Measurements from ENCODE around the gene POMT2.
"Not testable (repeated sequence)": the region's sequence is repeated elsewhere in the genome, so short reads cannot be mapped to it uniquely, and the experiment has no call there.

Gene POMT2

GRCh38 chr14:77320238-77320935 is at the start of gene POMT2:
TSS of gene POMT2 (minus strand) at chr14:77320883. CDS start at chr14:77320681, 202 bp downstream.
- in situ Hi-C loops (cut with MboI; ENCODE audit: low pct_unique_long_range_greater_than_20kb, low sequenced_read_pairs) = no loop called here
- DNase-seq = peak; percentile 98

- DNase-seq = peak; percentile 35
- in situ Hi-C loops (cut with MboI; ENCODE audit: low pct_unique_long_range_greater_than_20kb, low sequenced_read_pairs) = no loop called here
Measured at GRCh38 chr14:77369285-77369684, 48.6 kb upstream of the POMT2 start.

GRCh38 chr14:77364146-77364545 is 43.5 kb upstream of the POMT2 start:
- no peak for DNase-seq
- in situ Hi-C loops (cut with MboI; ENCODE audit: low pct_unique_long_range_greater_than_20kb, low sequenced_read_pairs) = no loop called here

- DNase-seq = no peak
- in situ Hi-C loops (cut with MboI; ENCODE audit: low pct_unique_long_range_greater_than_20kb, low sequenced_read_pairs) = no loop called here
Measured at GRCh38 chr14:77359626-77360025, 38.9 kb upstream of the POMT2 start.

GRCh38 chr14:77356899-77357298 is 36.2 kb upstream of the POMT2 start:
- no peak for DNase-seq
- in situ Hi-C loops (cut with MboI; ENCODE audit: low pct_unique_long_range_greater_than_20kb, low sequenced_read_pairs) = no loop called here

- DNase-seq = no peak
- in situ Hi-C loops (cut with MboI; ENCODE audit: low pct_unique_long_range_greater_than_20kb, low sequenced_read_pairs) = no loop called here
Measured at GRCh38 chr14:77355811-77356210, 35.1 kb upstream of the POMT2 start.

GRCh38 chr14:77353469-77354141 is 32.9 kb upstream of the POMT2 start:
- in situ Hi-C loops (cut with MboI; ENCODE audit: low pct_unique_long_range_greater_than_20kb, low sequenced_read_pairs) = no loop called here
- DNase-seq = no peak

- in situ Hi-C loops (cut with MboI; ENCODE audit: low pct_unique_long_range_greater_than_20kb, low sequenced_read_pairs) = no loop called here
- peak; percentile 75 for DNase-seq
Measured at GRCh38 chr14:77347751-77348150, 27.1 kb upstream of the POMT2 start.

GRCh38 chr14:77346495-77346894 is 25.8 kb upstream of the POMT2 start:
- in situ Hi-C loops (cut with MboI; ENCODE audit: low pct_unique_long_range_greater_than_20kb, low sequenced_read_pairs) = no loop called here
- no peak for DNase-seq

GRCh38 chr14:77344377-77344996 is 23.8 kb upstream of the POMT2 start:
- DNase-seq = no peak
- in situ Hi-C loops (cut with MboI; ENCODE audit: low pct_unique_long_range_greater_than_20kb, low sequenced_read_pairs) = no loop called here

GRCh38 chr14:77343662-77344061 is 23.0 kb upstream of the POMT2 start:
- no peak for DNase-seq
- in situ Hi-C loops (cut with MboI; ENCODE audit: low pct_unique_long_range_greater_than_20kb, low sequenced_read_pairs) = no loop called here

- in situ Hi-C loops (cut with MboI; ENCODE audit: low pct_unique_long_range_greater_than_20kb, low sequenced_read_pairs) = no loop called here
- no peak for DNase-seq
Measured at GRCh38 chr14:77342726-77343397, 22.2 kb upstream of the POMT2 start.

GRCh38 chr14:77340389-77340788 is 19.7 kb upstream of the POMT2 start:
- DNase-seq = no peak
- in situ Hi-C loops (cut with MboI; ENCODE audit: low pct_unique_long_range_greater_than_20kb, low sequenced_read_pairs) = no loop called here

GRCh38 chr14:77339407-77339806 is 18.7 kb upstream of the POMT2 start:
- no peak for DNase-seq

GRCh38 chr14:77338302-77338701 is 17.6 kb upstream of the POMT2 start:
- no peak for DNase-seq
- in situ Hi-C loops (cut with MboI; ENCODE audit: low pct_unique_long_range_greater_than_20kb, low sequenced_read_pairs) = no loop called here

More at GRCh38 chr14:77339407-77339806, 18.7 kb upstream of the POMT2 start:
- in situ Hi-C loops (cut with MboI; ENCODE audit: low pct_unique_long_range_greater_than_20kb, low sequenced_read_pairs) = no loop called here

- in situ Hi-C loops (cut with MboI; ENCODE audit: low pct_unique_long_range_greater_than_20kb, low sequenced_read_pairs) = no loop called here
Measured at GRCh38 chr14:77337880-77338279, 17.2 kb upstream of the POMT2 start.

GRCh38 chr14:77337255-77337654 is 16.6 kb upstream of the POMT2 start:
- in situ Hi-C loops (cut with MboI; ENCODE audit: low pct_unique_long_range_greater_than_20kb, low sequenced_read_pairs); DNase-seq: not testable (repeated sequence)

More at GRCh38 chr14:77337880-77338279, 17.2 kb upstream of the POMT2 start:
- no peak for DNase-seq

- in situ Hi-C loops (cut with MboI; ENCODE audit: low pct_unique_long_range_greater_than_20kb, low sequenced_read_pairs) = no loop called here
Measured at GRCh38 chr14:77335576-77335975, 14.9 kb upstream of the POMT2 start.

GRCh38 chr14:77329872-77330271 is 9.2 kb upstream of the POMT2 start:
- DNase-seq = no peak
- in situ Hi-C loops (cut with MboI; ENCODE audit: low pct_unique_long_range_greater_than_20kb, low sequenced_read_pairs) = no loop called here

More at GRCh38 chr14:77335576-77335975, 14.9 kb upstream of the POMT2 start:
- DNase-seq = no peak

- in situ Hi-C loops (cut with MboI; ENCODE audit: low pct_unique_long_range_greater_than_20kb, low sequenced_read_pairs) = no loop called here
- no peak for DNase-seq
Measured at GRCh38 chr14:77327111-77327510, 6.4 kb upstream of the POMT2 start.
